Spleen (tissue), 7 donors: ENCODE results near the gene AKNAD1.

ENCODE experiments used
- POLR2A ChIP-seq, 3 donors: fragments of 450-650 bp; IDR thresholded peaks; one replicate each; pipeline ENCODE4 v1.5.1; 2017; ENCODE audit warnings: antibody characterized with exemption in 3 of 3, mild to moderate bottlenecking in 1 of 3
- POLR2AphosphoS5 ChIP-seq, 3 donors: sonication (generic); formaldehyde crosslinking; IDR thresholded peaks; one replicate each; pipeline ENCODE4 v1.5.1; 2017; ENCODE audit warnings: antibody characterized with exemption in 3 of 3
- TF ChIP-seq, protein P1 (sequence below), 11 experiments: fragments of 200-600 bp in 7 of 11; fragments of 450-650 bp in 4 of 11; sonication (generic) in 4 of 11; IDR thresholded peaks in 8 of 11; conservative IDR thresholded peaks in 3 of 11; 1 replicate in 7 of 11; 2 replicates in 4 of 11; pipeline versions ENCODE4 v1.4.0 to v1.8.0; 2016 to 2021; ENCODE audit warnings: antibody characterized with exemption in 11 of 11, inconsistent platforms in 4 of 11, mild to moderate bottlenecking in 1 of 11
- donor health status: DM: no; HTN: no; CAD: no; lungs with moderate emphysema.
- donor health status: DM: no; HTN: no; CAD: no.
- donor health status: DM: no; HTN: no; CAD: no.

GRCh38 chr1:108843390-108844137 lies 13.3 kb downstream of the AKNAD1 start:
- TF ChIP-seq POLR2A (IDR thresholded peaks at IDR 0.05) (no peak), POLR2AphosphoS5 (IDR thresholded peaks at IDR 0.05) (no peak)
- TF ChIP-seq, protein P1, sequence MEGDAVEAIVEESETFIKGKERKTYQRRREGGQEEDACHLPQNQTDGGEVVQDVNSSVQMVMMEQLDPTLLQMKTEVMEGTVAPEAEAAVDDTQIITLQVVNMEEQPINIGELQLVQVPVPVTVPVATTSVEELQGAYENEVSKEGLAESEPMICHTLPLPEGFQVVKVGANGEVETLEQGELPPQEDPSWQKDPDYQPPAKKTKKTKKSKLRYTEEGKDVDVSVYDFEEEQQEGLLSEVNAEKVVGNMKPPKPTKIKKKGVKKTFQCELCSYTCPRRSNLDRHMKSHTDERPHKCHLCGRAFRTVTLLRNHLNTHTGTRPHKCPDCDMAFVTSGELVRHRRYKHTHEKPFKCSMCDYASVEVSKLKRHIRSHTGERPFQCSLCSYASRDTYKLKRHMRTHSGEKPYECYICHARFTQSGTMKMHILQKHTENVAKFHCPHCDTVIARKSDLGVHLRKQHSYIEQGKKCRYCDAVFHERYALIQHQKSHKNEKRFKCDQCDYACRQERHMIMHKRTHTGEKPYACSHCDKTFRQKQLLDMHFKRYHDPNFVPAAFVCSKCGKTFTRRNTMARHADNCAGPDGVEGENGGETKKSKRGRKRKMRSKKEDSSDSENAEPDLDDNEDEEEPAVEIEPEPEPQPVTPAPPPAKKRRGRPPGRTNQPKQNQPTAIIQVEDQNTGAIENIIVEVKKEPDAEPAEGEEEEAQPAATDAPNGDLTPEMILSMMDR (IDR thresholded peaks at IDR 0.05 in 8 of 11, conservative IDR thresholded peaks at IDR 0.05 in 3 of 11) = no peak
